Measurements from ENCODE around the gene SNX3. TPM values are rescaled to one million over a fixed set of nuclear protein-coding genes. Genes with fewer than 3 reads are reported as not detected.
A peak's percentile ranks its signal among the peaks of the same experiment; 100 is the strongest.
"Not testable (repeated sequence)": the region's sequence is repeated elsewhere in the genome, so short reads cannot be mapped to it uniquely, and the experiment has no call there.

The SNX3 gene
- polyA plus RNA-seq, 1 donor from 2014 or later = 135 TPM

- peaks cover 9% of the 10 kb centered on the region for H3K79me2 ChIP-seq (replicated peaks; ENCODE audit: insufficient read depth, low read length)
- H3K27me3 ChIP-seq (ENCODE audit: insufficient read depth, low read depth, low read length) = no peaks in the 10 kb centered on the region
- no peaks in the 10 kb centered on the region for H3K36me3 ChIP-seq (ENCODE audit: insufficient read depth, low read length)
- TF ChIP-seq CTCF (IDR thresholded peaks at IDR 0.05; ENCODE audit: poor library complexity, severe bottlenecking) = no peak
- no peak for TF ChIP-seq RAD21 (conservative IDR thresholded peaks at IDR 0.05)
- no peak for TF ChIP-seq MXI1 (conservative IDR thresholded peaks at IDR 0.05; ENCODE audit: poor library complexity, severe bottlenecking)
- no peak for TF ChIP-seq POLR2AphosphoS5 (IDR thresholded peaks at IDR 0.05)
- TF ChIP-seq EP300 (conservative IDR thresholded peaks at IDR 0.05; ENCODE audit: poor library complexity, severe bottlenecking) = no peak
- TF ChIP-seq REST (IDR thresholded peaks at IDR 0.05; ENCODE audit: borderline replicate concordance) = no peak
- no peak for TF ChIP-seq EZH2 (IDR thresholded peaks at IDR 0.05; ENCODE audit: borderline replicate concordance, insufficient read depth, low read length, poor library complexity, severe bottlenecking)
- no peak for TF ChIP-seq TAF1 (IDR thresholded peaks at IDR 0.05; ENCODE audit: low read depth)
- TF ChIP-seq SMC3 (conservative IDR thresholded peaks at IDR 0.05; ENCODE audit: poor library complexity) = no peak
- no peak overlapping the region for H3K4me2 ChIP-seq (ENCODE audit: low read length)
- no peaks in the 10 kb centered on the region for H3K9me3 ChIP-seq (ENCODE audit: low read length)
- peak overlapping the region; percentile 80 for H3K9ac ChIP-seq (ENCODE audit: low read length)
- H3K9me2 ChIP-seq (ENCODE audit: insufficient read depth, low read length) = no peaks in the 10 kb centered on the region
- H3F3A ChIP-seq (ENCODE audit: insufficient read depth, low read length, poor library complexity, severe bottlenecking) = no peaks in the 10 kb centered on the region
- H4K20me1 ChIP-seq (ENCODE audit: insufficient read depth) = no peaks in the 10 kb centered on the region
- peak overlapping the region; percentile 77 for H3K4me3 ChIP-seq (ENCODE audit: low read length)
- peak overlapping the region; percentile 90 for H2AFZ ChIP-seq (ENCODE audit: low read depth, low read length)
- H3K27ac ChIP-seq (ENCODE audit: low read length) = peak overlapping the region; percentile 77
Observed at GRCh38 chr6:108294297-108294726, 33.5 kb upstream of the SNX3 start.

DNA sequence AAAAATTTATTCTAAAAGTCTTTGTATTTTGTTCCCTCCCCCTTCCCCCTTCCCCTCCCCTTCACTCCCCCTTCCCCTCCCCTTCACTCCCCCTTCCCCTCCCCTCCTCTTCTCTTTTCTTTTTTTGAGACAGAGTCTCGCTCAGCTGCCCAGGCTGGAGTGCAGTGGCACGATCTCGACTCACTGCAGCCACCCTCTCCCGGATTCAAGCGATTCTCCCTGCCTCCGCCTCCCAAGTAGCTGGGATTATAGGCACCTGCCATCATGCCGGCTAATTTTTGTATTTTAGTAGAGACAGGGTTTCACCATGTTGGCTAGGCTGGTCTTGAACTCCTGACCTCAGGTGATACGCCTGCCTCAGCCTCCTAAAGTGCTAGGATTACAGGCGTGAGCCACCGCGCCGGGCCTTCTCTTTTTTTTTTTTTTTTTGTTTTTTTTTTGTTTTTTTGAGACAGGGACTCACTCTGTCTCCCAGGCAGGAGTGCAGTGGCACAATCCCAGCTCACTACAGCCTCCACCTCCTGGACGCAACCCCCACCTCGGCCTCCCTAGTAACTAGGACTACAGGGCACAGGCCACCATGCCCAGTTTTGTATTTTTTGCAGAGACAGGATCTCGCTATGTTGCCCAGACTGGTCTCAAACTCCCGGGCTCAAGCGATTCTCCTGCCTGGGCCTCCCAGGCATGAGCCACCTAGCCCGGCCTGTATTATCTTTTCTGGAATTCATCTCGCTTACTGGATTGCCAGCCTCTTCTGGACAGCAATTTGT lies 32.9 kb upstream of the SNX3 start:
- Histone ChIP-seq H4K20me1 (ENCODE audit: insufficient read depth) (no peaks in the 10 kb centered on the region), H3K9me2 (ENCODE audit: insufficient read depth, low read length) (no peaks in the 10 kb centered on the region), H3K4me2 (ENCODE audit: low read length) (no peak overlapping the region), H2AFZ (ENCODE audit: low read depth, low read length) (peak overlapping the region; percentile 90), H3K9me3 (ENCODE audit: low read length) (no peaks in the 10 kb centered on the region), H3K79me2 (replicated peaks; ENCODE audit: insufficient read depth, low read length) (peaks cover 9% of the 10 kb centered on the region), H3K27me3 (ENCODE audit: insufficient read depth, low read depth, low read length) (no peaks in the 10 kb centered on the region), H3K9ac (ENCODE audit: low read length) (no peak overlapping the region), H3F3A (ENCODE audit: insufficient read depth, low read length, poor library complexity, severe bottlenecking) (no peaks in the 10 kb centered on the region), H3K36me3 (ENCODE audit: insufficient read depth, low read length) (no peaks in the 10 kb centered on the region), H3K4me3 (ENCODE audit: low read length) (peak overlapping the region; percentile 77), H3K27ac (ENCODE audit: low read length) (no peak overlapping the region)
- no peak for TF ChIP-seq MXI1 (conservative IDR thresholded peaks at IDR 0.05; ENCODE audit: poor library complexity, severe bottlenecking)
- no peak for TF ChIP-seq RAD21 (conservative IDR thresholded peaks at IDR 0.05)
- no peak for TF ChIP-seq REST (IDR thresholded peaks at IDR 0.05; ENCODE audit: borderline replicate concordance)
- no peak for TF ChIP-seq SMC3 (conservative IDR thresholded peaks at IDR 0.05; ENCODE audit: poor library complexity)
- TF ChIP-seq EP300 (conservative IDR thresholded peaks at IDR 0.05; ENCODE audit: poor library complexity, severe bottlenecking) = no peak
- TF ChIP-seq TAF1 (IDR thresholded peaks at IDR 0.05; ENCODE audit: low read depth) = no peak
- no peak for TF ChIP-seq CTCF (IDR thresholded peaks at IDR 0.05; ENCODE audit: poor library complexity, severe bottlenecking)
- no peak for TF ChIP-seq EZH2 (IDR thresholded peaks at IDR 0.05; ENCODE audit: borderline replicate concordance, insufficient read depth, low read length, poor library complexity, severe bottlenecking)
- no peak for TF ChIP-seq POLR2AphosphoS5 (IDR thresholded peaks at IDR 0.05)

DNA sequence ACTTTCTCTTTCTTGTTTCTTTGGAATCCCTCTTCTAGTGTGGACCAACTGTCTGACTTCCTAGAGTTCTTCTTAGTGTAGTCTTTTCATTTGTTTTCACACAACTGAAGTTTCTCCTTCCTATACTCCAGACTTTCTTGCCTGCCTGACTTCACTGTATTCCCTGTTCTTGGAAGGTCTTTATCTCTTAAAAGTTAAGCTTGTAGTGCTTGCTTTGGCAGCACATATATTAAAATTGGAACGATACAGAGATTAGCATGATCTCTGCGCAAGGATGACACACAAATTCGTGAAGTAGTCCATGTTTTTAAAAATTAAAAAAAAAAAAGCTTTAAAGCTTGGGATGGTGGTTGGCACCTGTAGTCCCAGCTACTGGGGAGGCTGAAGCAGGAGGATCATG lies 31.7 kb upstream of the SNX3 start:
- H3K79me2 ChIP-seq (replicated peaks; ENCODE audit: insufficient read depth, low read length); H3K27ac ChIP-seq (ENCODE audit: low read length); H2AFZ ChIP-seq (ENCODE audit: low read depth, low read length); H3K4me3 ChIP-seq (ENCODE audit: low read length); H3K9me3 ChIP-seq (ENCODE audit: low read length); H3K9me2 ChIP-seq (ENCODE audit: insufficient read depth, low read length); H3K36me3 ChIP-seq (ENCODE audit: insufficient read depth, low read length); H4K20me1 ChIP-seq (ENCODE audit: insufficient read depth); H3K27me3 ChIP-seq (ENCODE audit: insufficient read depth, low read depth, low read length); H3K4me2 ChIP-seq (ENCODE audit: low read length); H3K9ac ChIP-seq (ENCODE audit: low read length); H3F3A ChIP-seq (ENCODE audit: insufficient read depth, low read length, poor library complexity, severe bottlenecking): not testable (repeated sequence)
